Memory B cell (primary cell): ENCODE data around the gene HSF5.

Experiments
- ATAC-seq: fragments of 150-1000 bp; cut with Tn5 transposase; 2 replicates; pipeline ENCODE4 v1.10.0; 2021; ENCODE audit warnings: low read depth, mild to moderate bottlenecking, moderate library complexity
- DNase-seq, 2 donors: peaks; one replicate each; pipeline ENCODE4 v3.0.0; 2022; ENCODE audit warnings: low spot score in 2 of 2
- H3K27ac Mint-ChIP-seq: one replicate; pipeline ENCODE4 v1.8.0; 2022; ENCODE audit warnings: mild to moderate bottlenecking, moderate library complexity, mixed read lengths
- H3K27me3 Mint-ChIP-seq: one replicate; pipeline ENCODE4 v1.8.0; 2022; ENCODE audit warnings: mixed read lengths
- H3K36me3 Mint-ChIP-seq: one replicate; pipeline ENCODE4 v1.8.0; 2022; ENCODE audit warnings: mild to moderate bottlenecking, mixed read lengths
- H3K4me1 Mint-ChIP-seq: one replicate; pipeline ENCODE4 v1.8.0; 2022; ENCODE audit warnings: mixed read lengths
- H3K4me3 Mint-ChIP-seq: one replicate; pipeline ENCODE4 v1.8.0; 2022; ENCODE audit warnings: mild to moderate bottlenecking, moderate library complexity, mixed read lengths
- H3K9me3 Mint-ChIP-seq: one replicate; pipeline ENCODE4 v1.8.0; 2022; ENCODE audit warnings: mixed read lengths

Gene HSF5

GRCh38 chr17:58376472-58377000 lies 111.7 kb downstream of the HSF5 start:
- Mint-ChIP-seq H3K4me1 (peaks cover 5% of the 10 kb centered on the region), H3K27me3 (no peaks in the 10 kb centered on the region), H3K36me3 (no peaks in the 10 kb centered on the region), H3K27ac (no peak overlapping the region), H3K4me3 (no peak overlapping the region), H3K9me3 (no peaks in the 10 kb centered on the region)
- DNase-seq (no peak), ATAC-seq (no peak)

DNA sequence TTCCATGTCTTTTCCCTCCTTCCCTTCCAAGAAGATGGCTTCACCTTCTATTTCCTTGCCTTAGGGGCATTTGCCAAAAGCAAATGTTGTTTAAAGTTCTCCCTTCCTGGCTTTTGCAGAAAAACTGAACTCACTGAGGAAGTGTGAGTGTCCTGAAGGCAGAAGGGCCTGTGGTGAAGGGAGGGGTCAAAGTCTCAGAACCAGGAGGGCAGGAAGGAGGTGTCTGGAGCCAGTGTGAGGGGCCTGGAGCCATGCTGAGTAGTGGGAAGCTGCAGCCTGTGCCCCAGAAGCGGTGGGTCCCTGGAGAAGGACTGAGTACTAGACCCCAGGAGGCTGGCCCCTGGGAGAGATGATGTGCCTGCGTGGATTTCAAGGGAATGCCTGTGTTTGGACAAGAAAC lies 112.4 kb downstream of the HSF5 start:
- peaks cover 3% of the 10 kb centered on the region for H3K4me1 Mint-ChIP-seq
- DNase-seq, result no peak
- H3K27me3 Mint-ChIP-seq, result no peaks in the 10 kb centered on the region
- no peak overlapping the region for H3K27ac Mint-ChIP-seq
- H3K4me3 Mint-ChIP-seq, result no peak overlapping the region
- no peaks in the 10 kb centered on the region for H3K9me3 Mint-ChIP-seq
- no peaks in the 10 kb centered on the region for H3K36me3 Mint-ChIP-seq
- ATAC-seq, result no peak

GRCh38 chr17:58375256-58375655 lies 113.0 kb downstream of the HSF5 start:
- Mint-ChIP-seq H3K27me3 (no peaks in the 10 kb centered on the region), H3K36me3 (no peaks in the 10 kb centered on the region), H3K4me1 (peaks cover 4% of the 10 kb centered on the region), H3K27ac (no peak overlapping the region), H3K4me3 (no peak overlapping the region), H3K9me3 (no peaks in the 10 kb centered on the region)
- ATAC-seq, result peak; percentile 39
- DNase-seq, result no peak

DNA sequence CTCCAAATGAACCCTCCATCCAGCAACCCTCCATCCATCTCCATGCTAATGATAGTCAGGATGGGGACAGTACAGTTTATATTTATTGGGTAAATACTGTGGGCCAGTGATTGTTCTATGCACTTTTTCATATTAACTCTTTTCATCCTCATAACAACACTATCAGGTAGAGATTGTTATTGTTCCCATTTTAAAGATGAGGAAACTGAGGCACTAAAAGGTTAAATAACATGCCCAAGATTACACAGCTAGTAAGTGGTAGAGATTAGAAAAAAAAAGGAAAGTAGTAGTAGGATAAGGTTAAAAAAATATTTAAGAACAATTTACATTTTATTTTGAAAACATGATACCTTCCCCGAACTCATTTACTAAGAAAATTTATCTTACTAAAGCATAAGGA lies 114.3 kb downstream of the HSF5 start:
- Mint-ChIP-seq H3K36me3 (no peaks in the 10 kb centered on the region), H3K9me3 (no peaks in the 10 kb centered on the region), H3K27ac (no peak overlapping the region), H3K4me1 (peaks cover 13% of the 10 kb centered on the region), H3K27me3 (no peaks in the 10 kb centered on the region), H3K4me3 (no peak overlapping the region)
- ATAC-seq (no peak), DNase-seq (no peak)

GRCh38 chr17:58373003-58373402 lies 115.2 kb downstream of the HSF5 start:
- no peaks in the 10 kb centered on the region for H3K36me3 Mint-ChIP-seq
- no peak for ATAC-seq
- peaks cover 14% of the 10 kb centered on the region for H3K4me1 Mint-ChIP-seq
- no peaks in the 10 kb centered on the region for H3K9me3 Mint-ChIP-seq
- DNase-seq, result no peak
- no peak overlapping the region for H3K27ac Mint-ChIP-seq
- no peaks in the 10 kb centered on the region for H3K27me3 Mint-ChIP-seq
- no peak overlapping the region for H3K4me3 Mint-ChIP-seq

DNA sequence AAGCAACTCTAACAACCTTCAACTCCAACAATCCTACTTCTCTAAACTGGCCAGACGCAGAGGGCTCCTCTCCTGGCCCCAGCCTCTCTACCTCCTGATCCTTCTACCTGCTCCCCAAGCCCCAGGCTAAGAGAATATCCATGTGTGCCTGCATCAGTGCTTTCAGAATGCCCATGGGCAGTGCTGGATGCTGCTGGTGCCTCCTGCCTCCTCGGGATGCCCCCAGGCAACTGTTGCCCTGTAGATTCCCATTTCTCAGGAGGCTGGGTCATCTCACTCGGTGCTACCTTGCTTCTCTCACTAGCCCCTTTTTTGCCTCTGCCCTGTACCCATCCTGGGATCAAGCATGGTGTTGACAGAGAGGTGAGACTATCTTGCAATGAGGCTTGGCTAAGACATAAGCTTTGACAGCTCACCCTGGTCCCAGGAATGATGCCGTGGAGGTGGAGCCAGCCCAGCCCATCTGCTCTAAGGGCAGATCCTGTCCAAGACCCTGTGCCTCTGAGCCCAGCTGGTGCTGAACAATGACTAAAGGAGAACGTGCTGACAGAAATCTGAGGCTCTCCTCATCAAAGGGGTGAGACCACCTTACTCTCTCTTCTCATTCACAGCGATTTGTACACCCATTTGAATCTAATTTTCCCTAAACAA lies 116.8 kb downstream of the HSF5 start:
- Mint-ChIP-seq H3K4me3 (no peak overlapping the region), H3K27ac (no peak overlapping the region), H3K4me1 (peaks cover 12% of the 10 kb centered on the region), H3K27me3 (no peaks in the 10 kb centered on the region), H3K36me3 (no peaks in the 10 kb centered on the region), H3K9me3 (no peaks in the 10 kb centered on the region)
- no peak for DNase-seq
- no peak for ATAC-seq

- DNase-seq (no peak), ATAC-seq (no peak)
- Mint-ChIP-seq H3K9me3 (no peaks in the 10 kb centered on the region), H3K27ac (no peak overlapping the region), H3K4me1 (peaks cover 12% of the 10 kb centered on the region), H3K4me3 (peak overlapping the region; percentile 21), H3K36me3 (no peaks in the 10 kb centered on the region), H3K27me3 (no peaks in the 10 kb centered on the region)
Measured at GRCh38 chr17:58370716-58371115, 117.5 kb downstream of the HSF5 start.

- Mint-ChIP-seq H3K9me3 (no peaks in the 10 kb centered on the region), H3K27ac (no peak overlapping the region), H3K4me1 (peaks cover 12% of the 10 kb centered on the region), H3K36me3 (no peaks in the 10 kb centered on the region), H3K4me3 (peak overlapping the region; percentile 21), H3K27me3 (no peaks in the 10 kb centered on the region)
- ATAC-seq (no peak), DNase-seq (no peak)
Measured at GRCh38 chr17:58370309-58370708, 117.9 kb downstream of the HSF5 start.
